Left ventricle myocardium inferior (tissue), 1 donor: ENCODE measurements around the gene IFRD2. TPM values are rescaled to one million over a fixed set of nuclear protein-coding genes. Genes with fewer than 3 reads are reported as not detected.
A peak's percentile ranks its signal among the peaks of the same experiment; 100 is the strongest.

ENCODE experiments used
- DNase-seq: peaks from one replicate; pipeline ENCODE4 v3.0.0-alpha.2; 2020
- H3K27ac ChIP-seq: fragments of 200-600 bp; replicated peaks from 2 replicates; pipeline ENCODE4 v1.8.0; 2021
- H3K27me3 ChIP-seq: fragments of 200-600 bp; 2 replicates; pipeline ENCODE4 v1.8.0; 2021; ENCODE audit warnings: low read depth
- H3K36me3 ChIP-seq: fragments of 200-600 bp; 2 replicates; pipeline ENCODE4 v1.8.0; 2021
- H3K4me1 ChIP-seq: fragments of 200-600 bp; 2 replicates; pipeline ENCODE4 v1.8.0; 2021
- H3K4me3 ChIP-seq: fragments of 200-600 bp; 2 replicates; pipeline ENCODE4 v1.8.0; 2021; ENCODE audit warnings: mild to moderate bottlenecking, moderate library complexity
- H3K9me3 ChIP-seq: fragments of 200-600 bp; replicated peaks from 2 replicates; pipeline ENCODE4 v1.8.0; 2021
- intact Hi-C: fragments of 100-400 bp; cut with micrococcal nuclease; formaldehyde crosslinking; loops from one replicate; pipeline ENCODE4 v1.11.0; 2022
- total RNA-seq: library from RNA; stranded (reverse); fragmentation: NEBNext Ultra II Directional; extraction: Animal tissue kit (Norgen Biotek cat#: 25700); gene quantifications from one replicate; pipeline ENCODE4 v1.2.1, GENCODE V29; 2021
- TF ChIP-seq, protein P1 (sequence below): fragments of 200-600 bp; IDR thresholded peaks from 2 replicates; pipeline ENCODE4 v1.8.0; 2021; ENCODE audit warnings: antibody characterized with exemption, mild to moderate bottlenecking, borderline replicate concordance
- donor health status: DM: no; HTN: yes; CAD: no; lungs with severe emphysema.

IFRD2 gene
- total RNA-seq, 1 donor from 2014 or later: 54.9 TPM

DNA sequence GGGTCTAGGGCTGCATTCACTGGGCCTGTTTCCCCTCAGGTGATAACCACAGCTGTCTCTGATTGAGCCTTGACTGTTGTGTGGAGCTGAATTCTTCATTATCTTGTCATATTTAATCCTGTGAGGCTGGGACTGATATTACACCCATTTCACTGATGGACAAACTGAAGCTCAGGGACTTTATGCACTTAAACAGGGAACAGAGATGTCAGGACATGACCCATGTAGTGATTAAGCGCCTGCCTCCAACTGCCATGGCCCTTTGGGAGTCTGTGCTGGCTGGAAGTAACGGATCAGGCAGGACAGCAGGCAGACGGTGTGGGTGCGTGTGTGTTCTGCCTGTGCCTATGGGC is 48.7 kb downstream of the IFRD2 start:
- Histone ChIP-seq H3K4me1 (peaks cover 100% of the 10 kb centered on the region), H3K4me3 (peak overlapping the region; percentile 91), H3K27ac (peak overlapping the region; percentile 99), H3K27me3 (no peaks in the 10 kb centered on the region), H3K36me3 (peaks cover 4% of the 10 kb centered on the region), H3K9me3 (no peaks in the 10 kb centered on the region)
- intact Hi-C loops: no loop called here
- DNase-seq: no peak
- TF ChIP-seq, protein P1, sequence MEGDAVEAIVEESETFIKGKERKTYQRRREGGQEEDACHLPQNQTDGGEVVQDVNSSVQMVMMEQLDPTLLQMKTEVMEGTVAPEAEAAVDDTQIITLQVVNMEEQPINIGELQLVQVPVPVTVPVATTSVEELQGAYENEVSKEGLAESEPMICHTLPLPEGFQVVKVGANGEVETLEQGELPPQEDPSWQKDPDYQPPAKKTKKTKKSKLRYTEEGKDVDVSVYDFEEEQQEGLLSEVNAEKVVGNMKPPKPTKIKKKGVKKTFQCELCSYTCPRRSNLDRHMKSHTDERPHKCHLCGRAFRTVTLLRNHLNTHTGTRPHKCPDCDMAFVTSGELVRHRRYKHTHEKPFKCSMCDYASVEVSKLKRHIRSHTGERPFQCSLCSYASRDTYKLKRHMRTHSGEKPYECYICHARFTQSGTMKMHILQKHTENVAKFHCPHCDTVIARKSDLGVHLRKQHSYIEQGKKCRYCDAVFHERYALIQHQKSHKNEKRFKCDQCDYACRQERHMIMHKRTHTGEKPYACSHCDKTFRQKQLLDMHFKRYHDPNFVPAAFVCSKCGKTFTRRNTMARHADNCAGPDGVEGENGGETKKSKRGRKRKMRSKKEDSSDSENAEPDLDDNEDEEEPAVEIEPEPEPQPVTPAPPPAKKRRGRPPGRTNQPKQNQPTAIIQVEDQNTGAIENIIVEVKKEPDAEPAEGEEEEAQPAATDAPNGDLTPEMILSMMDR: no peak

DNA sequence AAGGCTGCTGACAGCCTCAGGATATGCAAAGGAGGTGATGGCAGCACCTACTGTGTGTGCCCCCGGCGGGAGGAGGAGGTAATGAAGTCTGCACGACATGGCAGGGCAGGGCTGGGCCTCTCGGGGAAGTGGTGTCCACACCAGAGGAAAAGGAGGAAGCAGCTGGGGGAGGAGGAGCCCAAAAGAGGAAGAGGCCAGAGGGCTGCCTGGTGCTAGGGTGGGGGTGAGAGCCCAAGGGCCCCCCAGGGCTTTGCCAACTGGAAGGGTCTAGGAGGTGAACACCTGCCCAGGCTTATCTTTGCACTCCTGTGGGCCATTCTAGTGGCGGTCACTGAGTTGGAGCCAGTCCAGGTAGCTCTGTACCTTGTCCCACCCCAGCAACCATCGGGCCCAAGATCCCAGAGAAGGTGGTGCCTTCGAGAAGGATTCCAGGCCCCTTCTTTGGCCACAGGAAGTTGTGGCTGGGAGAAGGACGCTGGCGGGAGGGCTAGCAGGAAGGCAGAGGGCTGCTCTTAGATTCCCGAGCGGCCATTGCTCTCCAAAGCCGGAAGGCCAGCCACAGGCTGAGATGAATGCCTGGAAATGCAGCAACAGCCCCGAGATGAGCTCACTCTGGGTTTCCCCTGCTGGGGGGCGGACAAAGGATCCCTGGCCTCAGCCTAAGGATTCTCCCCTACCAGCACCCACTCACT is 49.2 kb downstream of the IFRD2 start:
- TF ChIP-seq, protein P1: peak; percentile 20
- intact Hi-C loops: no loop called here
- peak overlapping the region; percentile 91 for H3K4me3 ChIP-seq

DNA sequence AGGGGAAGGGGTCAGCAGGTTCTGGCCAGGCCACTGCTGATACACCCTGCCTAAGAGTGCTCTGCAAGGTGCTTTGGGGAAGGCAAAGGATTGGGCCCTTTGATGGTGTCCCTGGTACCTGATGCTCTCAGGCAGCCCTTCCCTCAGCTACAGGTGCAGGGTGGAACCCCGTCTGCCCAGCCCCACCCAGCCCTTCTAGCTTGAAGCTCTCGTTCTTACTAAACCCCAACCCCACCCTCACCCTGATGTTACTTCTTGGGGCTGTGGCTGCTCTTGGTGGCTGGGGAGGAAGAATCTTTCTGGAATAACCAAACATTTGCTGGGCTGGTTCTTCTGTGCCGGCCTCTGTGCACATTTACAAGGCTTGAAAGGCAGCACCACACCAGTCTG is 49.9 kb downstream of the IFRD2 start:
- TF ChIP-seq, protein P1: no peak
- peak overlapping the region; percentile 99 for H3K27ac ChIP-seq
- peaks cover 100% of the 10 kb centered on the region for H3K4me1 ChIP-seq
- intact Hi-C loops: no loop called here
- no peaks in the 10 kb centered on the region for H3K27me3 ChIP-seq
- no peak for DNase-seq
- H3K36me3 ChIP-seq: peaks cover 4% of the 10 kb centered on the region
- H3K9me3 ChIP-seq: no peaks in the 10 kb centered on the region
- H3K4me3 ChIP-seq: peak overlapping the region; percentile 91

More for the DNA sequence above, 49.2 kb downstream of the IFRD2 start:
- H3K27me3 ChIP-seq: no peaks in the 10 kb centered on the region
- DNase-seq: peak; percentile 74
- H3K9me3 ChIP-seq: no peaks in the 10 kb centered on the region
- H3K4me1 ChIP-seq: peaks cover 100% of the 10 kb centered on the region
- H3K27ac ChIP-seq: peak overlapping the region; percentile 99
- peaks cover 4% of the 10 kb centered on the region for H3K36me3 ChIP-seq

DNA sequence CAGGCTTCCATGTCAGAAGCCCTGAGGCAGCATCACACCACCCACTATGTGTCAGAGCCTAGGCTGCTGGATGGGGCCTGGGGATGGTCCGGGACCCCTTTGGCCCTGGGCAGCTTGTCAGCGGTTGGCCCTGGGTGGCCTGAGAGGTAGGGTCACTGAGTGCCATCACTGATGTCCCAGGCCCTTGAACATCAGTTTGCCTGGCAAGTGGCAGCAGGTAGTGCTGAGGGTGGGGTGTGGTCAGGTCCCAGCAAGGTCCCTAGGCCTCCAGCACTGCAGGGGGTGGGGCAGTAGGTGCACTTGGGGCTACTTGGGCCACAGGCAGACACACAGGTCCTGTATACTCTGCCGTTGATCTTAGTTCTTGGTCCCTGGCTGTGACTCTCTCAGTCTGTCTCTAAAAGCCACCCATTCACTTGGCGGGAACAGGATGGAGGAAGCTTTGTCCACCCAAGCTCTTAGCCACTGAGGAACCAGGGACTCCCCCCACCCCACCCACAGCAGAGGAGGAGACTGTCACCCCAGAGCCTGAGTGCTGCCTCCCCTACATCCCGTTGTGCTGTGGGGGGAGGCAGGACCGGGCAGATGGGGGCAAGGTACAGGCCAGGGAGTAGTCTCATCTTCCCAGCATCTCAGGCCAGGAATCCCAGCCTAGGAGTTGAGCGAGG is 50.4 kb downstream of the IFRD2 start:
- peak overlapping the region; percentile 91 for H3K4me3 ChIP-seq
- intact Hi-C loops: no loop called here
- peak overlapping the region; percentile 99 for H3K27ac ChIP-seq
- TF ChIP-seq, protein P1: no peak
- H3K9me3 ChIP-seq: no peaks in the 10 kb centered on the region
- no peak for DNase-seq
- no peaks in the 10 kb centered on the region for H3K27me3 ChIP-seq
- H3K4me1 ChIP-seq: peaks cover 100% of the 10 kb centered on the region
- H3K36me3 ChIP-seq: peaks cover 4% of the 10 kb centered on the region

DNA sequence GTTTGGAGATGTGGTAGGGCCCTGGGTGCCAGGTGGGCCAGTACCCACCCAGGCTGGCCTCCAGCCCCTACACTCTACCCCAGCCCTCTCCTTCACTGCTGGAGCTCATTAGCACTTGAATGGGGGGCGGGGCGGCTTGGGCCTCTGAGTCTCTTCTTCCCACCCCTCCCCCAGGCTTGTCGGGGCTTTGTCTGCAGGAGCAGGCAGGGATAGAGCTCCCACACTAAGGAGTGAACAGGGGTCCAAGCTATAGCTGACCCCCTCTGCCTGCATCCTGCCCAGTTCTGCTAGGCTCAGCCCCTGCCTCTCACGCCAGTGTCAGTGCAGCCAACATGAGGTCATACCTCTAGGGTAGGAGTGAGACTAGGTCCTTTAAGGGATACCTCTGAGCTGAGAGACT is 51.1 kb downstream of the IFRD2 start:
- Histone ChIP-seq H3K27ac (peak overlapping the region; percentile 99), H3K27me3 (no peaks in the 10 kb centered on the region), H3K36me3 (peaks cover 4% of the 10 kb centered on the region), H3K4me1 (peaks cover 100% of the 10 kb centered on the region), H3K9me3 (no peaks in the 10 kb centered on the region), H3K4me3 (peak overlapping the region; percentile 91)
- TF ChIP-seq, protein P1: no peak
- DNase-seq: no peak
- intact Hi-C loops: no loop called here
